WTC11 (cell line): ENCODE data around the gene CRTC2. TPM values are rescaled to one million over a fixed set of nuclear protein-coding genes. Genes with fewer than 3 reads are reported as not detected.

Experiments
- ATF1 ChIP-seq: sonication (generic); formaldehyde crosslinking; IDR thresholded peaks from 2 replicates; pipeline ENCODE4 v1.8.1; 2023; ENCODE audit warnings: mild to moderate bottlenecking, moderate library complexity, missing genetic modification reagents
- CBFB ChIP-seq: sonication (generic); formaldehyde crosslinking; IDR thresholded peaks from 2 replicates; pipeline ENCODE4 v1.8.1; 2022; ENCODE audit warnings: mild to moderate bottlenecking, low read depth, missing genetic modification reagents
- ETV6 ChIP-seq: sonication (generic); formaldehyde crosslinking; IDR thresholded peaks from 2 replicates; pipeline ENCODE4 v1.8.1; 2022; ENCODE audit warnings: mild to moderate bottlenecking, missing genetic modification reagents
- GRHL2 ChIP-seq: fragments of 250-450 bp; sonication (Bioruptor Pico); IDR thresholded peaks from 2 replicates; pipeline ENCODE4 v1.8.0; 2022; ENCODE audit warnings: mild to moderate bottlenecking, moderate library complexity; ENCODE audit not compliant: insufficient replicate concordance, severe bottlenecking
- MYBL2 ChIP-seq: sonication (generic); formaldehyde crosslinking; IDR thresholded peaks from 2 replicates; pipeline ENCODE4 v1.8.1; 2023; ENCODE audit warnings: mild to moderate bottlenecking, moderate library complexity, missing genetic modification reagents
- NFATC4 ChIP-seq: fragments of 250-450 bp; sonication (Bioruptor Pico); IDR thresholded peaks from 2 replicates; pipeline ENCODE4 v1.9.0; 2021; ENCODE audit warnings: mild to moderate bottlenecking
- OVOL2 ChIP-seq: fragments of 250-450 bp; sonication (Bioruptor Pico); IDR thresholded peaks from 2 replicates; pipeline ENCODE4 v1.9.0; 2021; ENCODE audit warnings: mild to moderate bottlenecking, borderline replicate concordance
- PRRX2 ChIP-seq: fragments of 250-450 bp; sonication (Bioruptor Pico); IDR thresholded peaks from 2 replicates; pipeline ENCODE4 v1.8.0; 2021; ENCODE audit warnings: mild to moderate bottlenecking
- RELA ChIP-seq: sonication (generic); formaldehyde crosslinking; IDR thresholded peaks from 2 replicates; pipeline ENCODE4 v1.8.1; 2022; ENCODE audit warnings: missing genetic modification reagents, mild to moderate bottlenecking, borderline replicate concordance
- SMAD4 ChIP-seq: sonication (generic); formaldehyde crosslinking; IDR thresholded peaks from 2 replicates; pipeline ENCODE4 v1.8.0; 2022; ENCODE audit warnings: mild to moderate bottlenecking, missing genetic modification reagents
- SP1 ChIP-seq: sonication (generic); formaldehyde crosslinking; conservative IDR thresholded peaks from 2 replicates; pipeline ENCODE4 v1.8.1; 2022; ENCODE audit warnings: missing genetic modification reagents
- TCF7 ChIP-seq: sonication (generic); formaldehyde crosslinking; IDR thresholded peaks from 2 replicates; pipeline ENCODE4 v1.8.0; 2022; ENCODE audit warnings: mild to moderate bottlenecking, low read depth, missing genetic modification reagents, moderate library complexity
- TEAD1 ChIP-seq: sonication (generic); formaldehyde crosslinking; IDR thresholded peaks from 2 replicates; pipeline ENCODE4 v1.8.0; 2022; ENCODE audit warnings: mild to moderate bottlenecking, missing genetic modification reagents
- ZNF263 ChIP-seq: sonication (generic); formaldehyde crosslinking; IDR thresholded peaks from 2 replicates; pipeline ENCODE4 v1.8.1; 2022; ENCODE audit warnings: low read depth, mild to moderate bottlenecking, moderate library complexity, missing genetic modification reagents
- ZNF317 ChIP-seq: sonication (generic); formaldehyde crosslinking; IDR thresholded peaks from 2 replicates; pipeline ENCODE4 v1.8.1; 2023; ENCODE audit warnings: low read depth, mild to moderate bottlenecking, moderate library complexity, missing genetic modification reagents, borderline replicate concordance
- ZNF416 ChIP-seq: fragments of 250-450 bp; sonication (Bioruptor Pico); IDR thresholded peaks from 2 replicates; pipeline ENCODE4 v1.9.0; 2021; ENCODE audit warnings: mild to moderate bottlenecking, inconsistent platforms
- ZNF423 ChIP-seq: fragments of 250-450 bp; sonication (Bioruptor Pico); IDR thresholded peaks from 2 replicates; pipeline ENCODE4 v2.1.2; 2022; ENCODE audit warnings: mild to moderate bottlenecking, moderate library complexity
- total RNA-seq: library from RNA; stranded (reverse); gene quantifications from 3 replicates; pipeline ENCODE4 v1.2.3, GENCODE V29; 2021
- TF ChIP-seq, protein P1 (sequence below): sonication (generic); formaldehyde crosslinking; IDR thresholded peaks from 2 replicates; pipeline ENCODE4 v1.8.1; 2023; ENCODE audit warnings: mild to moderate bottlenecking, missing genetic modification reagents
- TF ChIP-seq, protein P2 (sequence below): sonication (generic); formaldehyde crosslinking; IDR thresholded peaks from 2 replicates; pipeline ENCODE4 v1.8.1; 2023; ENCODE audit warnings: mild to moderate bottlenecking, moderate library complexity, missing genetic modification reagents
- TF ChIP-seq, protein P3 (sequence below): sonication (generic); formaldehyde crosslinking; IDR thresholded peaks from 2 replicates; pipeline ENCODE4 v1.8.1; 2022; ENCODE audit warnings: missing genetic modification reagents, borderline replicate concordance
- TF ChIP-seq, protein P4 (sequence below): fragments of 250-450 bp; sonication (Bioruptor Pico); IDR thresholded peaks from 2 replicates; pipeline ENCODE4 v1.9.0; 2021; ENCODE audit warnings: mild to moderate bottlenecking
- TF ChIP-seq, protein P5 (sequence below): fragments of 250-450 bp; sonication (Bioruptor Pico); IDR thresholded peaks from 2 replicates; pipeline ENCODE4 v2.1.2; 2022; ENCODE audit warnings: mild to moderate bottlenecking, moderate library complexity
- TF ChIP-seq, protein P6 (sequence below): fragments of 250-450 bp; sonication (Bioruptor Pico); IDR thresholded peaks from 2 replicates; pipeline ENCODE4 v1.9.0; 2021; ENCODE audit warnings: moderate library complexity, mild to moderate bottlenecking, inconsistent platforms, borderline replicate concordance
- TF ChIP-seq, protein P7 (sequence below): sonication (generic); formaldehyde crosslinking; IDR thresholded peaks from 2 replicates; pipeline ENCODE4 v1.8.0; 2022; ENCODE audit warnings: mild to moderate bottlenecking, missing genetic modification reagents
- TF ChIP-seq, protein P8 (sequence below): sonication (generic); formaldehyde crosslinking; IDR thresholded peaks from 2 replicates; pipeline ENCODE4 v1.8.0; 2022; ENCODE audit warnings: mild to moderate bottlenecking, missing genetic modification reagents
- TF ChIP-seq, protein P9 (sequence below): sonication (generic); formaldehyde crosslinking; IDR thresholded peaks from 2 replicates; pipeline ENCODE4 v1.8.1; 2022; ENCODE audit warnings: low read depth, missing genetic modification reagents, borderline replicate concordance

CRTC2 gene
- total RNA-seq, 1 experiment from 2014 or later, result 43.7 TPM

DNA sequence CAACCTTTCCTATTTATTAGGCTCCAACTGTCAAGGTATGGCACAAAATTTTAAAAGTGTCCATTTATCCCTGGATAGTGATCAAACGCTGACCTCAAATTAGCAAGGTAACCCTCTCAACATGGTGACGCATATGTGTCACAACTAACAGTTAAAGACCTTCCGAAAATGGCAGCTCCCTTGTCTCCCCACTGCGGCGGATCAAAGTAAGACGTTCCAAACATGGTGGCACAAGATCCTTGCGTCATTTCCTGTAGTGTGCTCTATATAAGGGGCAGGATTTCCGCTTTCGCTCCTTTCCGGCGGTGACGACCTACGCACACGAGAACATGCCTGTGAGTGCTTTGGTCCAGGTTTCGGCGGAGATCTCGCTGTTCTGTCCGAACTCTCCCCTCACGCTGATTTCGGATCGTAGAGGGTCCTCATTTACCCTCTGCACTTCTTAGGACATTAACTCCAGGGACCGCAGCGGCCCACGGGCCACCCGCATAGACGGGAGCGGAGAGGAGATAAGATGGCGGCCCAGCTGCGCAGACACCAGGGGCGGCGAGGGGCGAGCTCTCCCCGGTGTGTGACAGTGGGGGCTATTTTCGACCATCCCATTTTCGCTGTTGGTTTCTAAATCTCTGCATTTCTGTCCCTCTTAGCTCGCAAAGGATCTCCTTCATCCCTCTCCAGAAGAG is 32.2 kb upstream of the CRTC2 start, which contains the start of gene RPS27 (continued):
- TF ChIP-seq, protein P1, sequence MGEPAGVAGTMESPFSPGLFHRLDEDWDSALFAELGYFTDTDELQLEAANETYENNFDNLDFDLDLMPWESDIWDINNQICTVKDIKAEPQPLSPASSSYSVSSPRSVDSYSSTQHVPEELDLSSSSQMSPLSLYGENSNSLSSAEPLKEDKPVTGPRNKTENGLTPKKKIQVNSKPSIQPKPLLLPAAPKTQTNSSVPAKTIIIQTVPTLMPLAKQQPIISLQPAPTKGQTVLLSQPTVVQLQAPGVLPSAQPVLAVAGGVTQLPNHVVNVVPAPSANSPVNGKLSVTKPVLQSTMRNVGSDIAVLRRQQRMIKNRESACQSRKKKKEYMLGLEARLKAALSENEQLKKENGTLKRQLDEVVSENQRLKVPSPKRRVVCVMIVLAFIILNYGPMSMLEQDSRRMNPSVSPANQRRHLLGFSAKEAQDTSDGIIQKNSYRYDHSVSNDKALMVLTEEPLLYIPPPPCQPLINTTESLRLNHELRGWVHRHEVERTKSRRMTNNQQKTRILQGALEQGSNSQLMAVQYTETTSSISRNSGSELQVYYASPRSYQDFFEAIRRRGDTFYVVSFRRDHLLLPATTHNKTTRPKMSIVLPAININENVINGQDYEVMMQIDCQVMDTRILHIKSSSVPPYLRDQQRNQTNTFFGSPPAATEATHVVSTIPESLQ (CRISPR knock-in tag), result no peak
- TF ChIP-seq ZNF263 (CRISPR knock-in tag) (no peak), SP1 (peak; percentile 42; the same call in 1 of the 2 replicates), GRHL2 (no peak), RELA (no peak), ZNF423 (CRISPR knock-in tag) (no peak), ZNF416 (peak; percentile 72; the same call in 1 of the 2 replicates), SMAD4 (0 out of 2 replicates have a peak, but pooled peaks have one; percentile 55), OVOL2 (no peak; the same call in 1 of the 2 replicates), ATF1 (no peak), TEAD1 (CRISPR knock-in tag) (peak; percentile 93), ZNF317 (no peak), PRRX2 (CRISPR knock-in tag) (no peak), CBFB (CRISPR knock-in tag) (peak; percentile 43; the same call in 1 of the 2 replicates), TCF7 (CRISPR knock-in tag) (no peak), NFATC4 (peak; percentile 78; the same call in 1 of the 2 replicates), ETV6 (CRISPR knock-in tag) (peak; percentile 74; the same call in 1 of the 2 replicates), MYBL2 (CRISPR knock-in tag) (0 out of 2 replicates have a peak, but pooled peaks have one; percentile 67)
- TF ChIP-seq, protein P2, sequence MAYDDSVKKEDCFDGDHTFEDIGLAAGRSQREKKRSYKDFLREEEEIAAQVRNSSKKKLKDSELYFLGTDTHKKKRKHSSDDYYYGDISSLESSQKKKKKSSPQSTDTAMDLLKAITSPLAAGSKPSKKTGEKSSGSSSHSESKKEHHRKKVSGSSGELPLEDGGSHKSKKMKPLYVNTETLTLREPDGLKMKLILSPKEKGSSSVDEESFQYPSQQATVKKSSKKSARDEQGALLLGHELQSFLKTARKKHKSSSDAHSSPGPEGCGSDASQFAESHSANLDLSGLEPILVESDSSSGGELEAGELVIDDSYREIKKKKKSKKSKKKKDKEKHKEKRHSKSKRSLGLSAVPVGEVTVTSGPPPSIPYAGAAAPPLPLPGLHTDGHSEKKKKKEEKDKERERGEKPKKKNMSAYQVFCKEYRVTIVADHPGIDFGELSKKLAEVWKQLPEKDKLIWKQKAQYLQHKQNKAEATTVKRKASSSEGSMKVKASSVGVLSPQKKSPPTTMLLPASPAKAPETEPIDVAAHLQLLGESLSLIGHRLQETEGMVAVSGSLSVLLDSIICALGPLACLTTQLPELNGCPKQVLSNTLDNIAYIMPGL, result no peak
- TF ChIP-seq, protein P3, sequence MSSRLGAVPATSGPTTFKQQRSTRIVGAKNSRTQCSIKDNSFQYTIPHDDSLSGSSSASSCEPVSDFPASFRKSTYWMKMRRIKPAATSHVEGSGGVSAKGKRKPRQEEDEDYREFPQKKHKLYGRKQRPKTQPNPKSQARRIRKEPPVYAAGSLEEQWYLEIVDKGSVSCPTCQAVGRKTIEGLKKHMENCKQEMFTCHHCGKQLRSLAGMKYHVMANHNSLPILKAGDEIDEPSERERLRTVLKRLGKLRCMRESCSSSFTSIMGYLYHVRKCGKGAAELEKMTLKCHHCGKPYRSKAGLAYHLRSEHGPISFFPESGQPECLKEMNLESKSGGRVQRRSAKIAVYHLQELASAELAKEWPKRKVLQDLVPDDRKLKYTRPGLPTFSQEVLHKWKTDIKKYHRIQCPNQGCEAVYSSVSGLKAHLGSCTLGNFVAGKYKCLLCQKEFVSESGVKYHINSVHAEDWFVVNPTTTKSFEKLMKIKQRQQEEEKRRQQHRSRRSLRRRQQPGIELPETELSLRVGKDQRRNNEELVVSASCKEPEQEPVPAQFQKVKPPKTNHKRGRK, result no peak
- TF ChIP-seq, protein P4, sequence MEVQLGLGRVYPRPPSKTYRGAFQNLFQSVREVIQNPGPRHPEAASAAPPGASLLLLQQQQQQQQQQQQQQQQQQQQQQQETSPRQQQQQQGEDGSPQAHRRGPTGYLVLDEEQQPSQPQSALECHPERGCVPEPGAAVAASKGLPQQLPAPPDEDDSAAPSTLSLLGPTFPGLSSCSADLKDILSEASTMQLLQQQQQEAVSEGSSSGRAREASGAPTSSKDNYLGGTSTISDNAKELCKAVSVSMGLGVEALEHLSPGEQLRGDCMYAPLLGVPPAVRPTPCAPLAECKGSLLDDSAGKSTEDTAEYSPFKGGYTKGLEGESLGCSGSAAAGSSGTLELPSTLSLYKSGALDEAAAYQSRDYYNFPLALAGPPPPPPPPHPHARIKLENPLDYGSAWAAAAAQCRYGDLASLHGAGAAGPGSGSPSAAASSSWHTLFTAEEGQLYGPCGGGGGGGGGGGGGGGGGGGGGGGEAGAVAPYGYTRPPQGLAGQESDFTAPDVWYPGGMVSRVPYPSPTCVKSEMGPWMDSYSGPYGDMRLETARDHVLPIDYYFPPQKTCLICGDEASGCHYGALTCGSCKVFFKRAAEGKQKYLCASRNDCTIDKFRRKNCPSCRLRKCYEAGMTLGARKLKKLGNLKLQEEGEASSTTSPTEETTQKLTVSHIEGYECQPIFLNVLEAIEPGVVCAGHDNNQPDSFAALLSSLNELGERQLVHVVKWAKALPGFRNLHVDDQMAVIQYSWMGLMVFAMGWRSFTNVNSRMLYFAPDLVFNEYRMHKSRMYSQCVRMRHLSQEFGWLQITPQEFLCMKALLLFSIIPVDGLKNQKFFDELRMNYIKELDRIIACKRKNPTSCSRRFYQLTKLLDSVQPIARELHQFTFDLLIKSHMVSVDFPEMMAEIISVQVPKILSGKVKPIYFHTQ (CRISPR knock-in tag), result peak; percentile 88; the same call in 1 of the 2 replicates
- TF ChIP-seq, protein P5, sequence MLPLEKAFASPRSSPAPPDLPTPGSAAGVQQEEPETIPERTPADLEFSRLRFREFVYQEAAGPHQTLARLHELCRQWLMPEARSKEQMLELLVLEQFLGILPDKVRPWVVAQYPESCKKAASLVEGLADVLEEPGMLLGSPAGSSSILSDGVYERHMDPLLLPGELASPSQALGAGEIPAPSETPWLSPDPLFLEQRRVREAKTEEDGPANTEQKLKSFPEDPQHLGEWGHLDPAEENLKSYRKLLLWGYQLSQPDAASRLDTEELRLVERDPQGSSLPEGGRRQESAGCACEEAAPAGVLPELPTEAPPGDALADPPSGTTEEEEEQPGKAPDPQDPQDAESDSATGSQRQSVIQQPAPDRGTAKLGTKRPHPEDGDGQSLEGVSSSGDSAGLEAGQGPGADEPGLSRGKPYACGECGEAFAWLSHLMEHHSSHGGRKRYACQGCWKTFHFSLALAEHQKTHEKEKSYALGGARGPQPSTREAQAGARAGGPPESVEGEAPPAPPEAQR (CRISPR knock-in tag), result no peak
- TF ChIP-seq, protein P6, sequence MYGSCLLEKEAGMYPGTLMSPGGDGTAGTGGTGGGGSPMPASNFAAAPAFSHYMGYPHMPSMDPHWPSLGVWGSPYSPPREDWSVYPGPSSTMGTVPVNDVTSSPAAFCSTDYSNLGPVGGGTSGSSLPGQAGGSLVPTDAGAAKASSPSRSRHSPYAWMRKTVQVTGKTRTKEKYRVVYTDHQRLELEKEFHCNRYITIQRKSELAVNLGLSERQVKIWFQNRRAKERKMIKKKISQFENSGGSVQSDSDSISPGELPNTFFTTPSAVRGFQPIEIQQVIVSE (CRISPR knock-in tag), result no peak
- TF ChIP-seq, protein P7, sequence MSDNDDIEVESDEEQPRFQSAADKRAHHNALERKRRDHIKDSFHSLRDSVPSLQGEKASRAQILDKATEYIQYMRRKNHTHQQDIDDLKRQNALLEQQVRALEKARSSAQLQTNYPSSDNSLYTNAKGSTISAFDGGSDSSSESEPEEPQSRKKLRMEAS (CRISPR knock-in tag), result peak; percentile 80
- TF ChIP-seq, protein P8, sequence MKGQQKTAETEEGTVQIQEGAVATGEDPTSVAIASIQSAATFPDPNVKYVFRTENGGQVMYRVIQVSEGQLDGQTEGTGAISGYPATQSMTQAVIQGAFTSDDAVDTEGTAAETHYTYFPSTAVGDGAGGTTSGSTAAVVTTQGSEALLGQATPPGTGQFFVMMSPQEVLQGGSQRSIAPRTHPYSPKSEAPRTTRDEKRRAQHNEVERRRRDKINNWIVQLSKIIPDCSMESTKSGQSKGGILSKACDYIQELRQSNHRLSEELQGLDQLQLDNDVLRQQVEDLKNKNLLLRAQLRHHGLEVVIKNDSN (CRISPR knock-in tag), result peak; percentile 45
- TF ChIP-seq, protein P9, sequence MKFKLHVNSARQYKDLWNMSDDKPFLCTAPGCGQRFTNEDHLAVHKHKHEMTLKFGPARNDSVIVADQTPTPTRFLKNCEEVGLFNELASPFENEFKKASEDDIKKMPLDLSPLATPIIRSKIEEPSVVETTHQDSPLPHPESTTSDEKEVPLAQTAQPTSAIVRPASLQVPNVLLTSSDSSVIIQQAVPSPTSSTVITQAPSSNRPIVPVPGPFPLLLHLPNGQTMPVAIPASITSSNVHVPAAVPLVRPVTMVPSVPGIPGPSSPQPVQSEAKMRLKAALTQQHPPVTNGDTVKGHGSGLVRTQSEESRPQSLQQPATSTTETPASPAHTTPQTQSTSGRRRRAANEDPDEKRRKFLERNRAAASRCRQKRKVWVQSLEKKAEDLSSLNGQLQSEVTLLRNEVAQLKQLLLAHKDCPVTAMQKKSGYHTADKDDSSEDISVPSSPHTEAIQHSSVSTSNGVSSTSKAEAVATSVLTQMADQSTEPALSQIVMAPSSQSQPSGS, result no peak
